ENCODE measurements around the gene ERP29. TPM values are rescaled to one million over a fixed set of nuclear protein-coding genes. Genes with fewer than 3 reads are reported as not detected.
"Not testable (repeated sequence)": the region's sequence is repeated elsewhere in the genome, so short reads cannot be mapped to it uniquely, and the experiment has no call there.

Gene ERP29
- polyA plus RNA-seq, 1 donor from 2014 or later = 159 TPM

DNA sequence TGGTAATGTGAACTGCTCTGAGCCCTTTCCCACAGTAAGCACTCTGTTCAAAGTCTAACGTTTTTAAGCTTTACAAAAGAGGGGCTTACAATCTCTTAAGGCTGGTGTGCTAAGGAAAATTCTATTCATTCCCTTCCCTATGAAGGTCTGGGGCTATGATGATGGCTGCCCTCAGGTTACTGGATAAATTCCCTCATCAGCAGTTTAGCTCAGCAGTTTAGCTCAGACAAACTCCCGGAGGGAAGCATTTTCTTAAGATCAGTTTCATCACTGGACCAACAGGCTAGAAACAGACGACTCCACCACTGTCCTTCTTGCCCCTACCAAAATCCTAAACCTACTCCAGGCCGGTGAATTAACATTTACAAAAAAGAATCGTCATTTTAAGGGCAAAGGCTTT, 19.1 kb downstream of the ERP29 start:
- peaks cover 4% of the 10 kb centered on the region for H3K36me3 ChIP-seq (ENCODE audit: insufficient read depth, low read length)
- no peak overlapping the region for H3K4me2 ChIP-seq (ENCODE audit: low read length)
- H3F3A ChIP-seq (ENCODE audit: insufficient read depth, low read length, poor library complexity, severe bottlenecking) = no peaks in the 10 kb centered on the region
- no peaks in the 10 kb centered on the region for H4K20me1 ChIP-seq (ENCODE audit: insufficient read depth)
- no peaks in the 10 kb centered on the region for H3K9me3 ChIP-seq (ENCODE audit: low read length)
- H3K9ac ChIP-seq (ENCODE audit: low read length) = no peak overlapping the region
- H3K9me2 ChIP-seq (ENCODE audit: insufficient read depth, low read length) = no peaks in the 10 kb centered on the region
- H3K79me2 ChIP-seq (replicated peaks; ENCODE audit: insufficient read depth, low read length) = no peaks in the 10 kb centered on the region
- H3K4me3 ChIP-seq (ENCODE audit: low read length) = no peak overlapping the region
- H3K27me3 ChIP-seq (ENCODE audit: insufficient read depth, low read depth, low read length) = no peaks in the 10 kb centered on the region
- TF ChIP-seq EP300 (conservative IDR thresholded peaks at IDR 0.05; ENCODE audit: poor library complexity, severe bottlenecking) (no peak), TAF1 (IDR thresholded peaks at IDR 0.05; ENCODE audit: low read depth) (no peak), POLR2AphosphoS5 (IDR thresholded peaks at IDR 0.05) (no peak), CTCF (IDR thresholded peaks at IDR 0.05; ENCODE audit: poor library complexity, severe bottlenecking) (no peak), EZH2 (IDR thresholded peaks at IDR 0.05; ENCODE audit: borderline replicate concordance, insufficient read depth, low read length, poor library complexity, severe bottlenecking) (no peak), MXI1 (conservative IDR thresholded peaks at IDR 0.05; ENCODE audit: poor library complexity, severe bottlenecking) (no peak), RAD21 (conservative IDR thresholded peaks at IDR 0.05) (no peak), SMC3 (conservative IDR thresholded peaks at IDR 0.05; ENCODE audit: poor library complexity) (no peak)
- TF ChIP-seq, protein P1, sequence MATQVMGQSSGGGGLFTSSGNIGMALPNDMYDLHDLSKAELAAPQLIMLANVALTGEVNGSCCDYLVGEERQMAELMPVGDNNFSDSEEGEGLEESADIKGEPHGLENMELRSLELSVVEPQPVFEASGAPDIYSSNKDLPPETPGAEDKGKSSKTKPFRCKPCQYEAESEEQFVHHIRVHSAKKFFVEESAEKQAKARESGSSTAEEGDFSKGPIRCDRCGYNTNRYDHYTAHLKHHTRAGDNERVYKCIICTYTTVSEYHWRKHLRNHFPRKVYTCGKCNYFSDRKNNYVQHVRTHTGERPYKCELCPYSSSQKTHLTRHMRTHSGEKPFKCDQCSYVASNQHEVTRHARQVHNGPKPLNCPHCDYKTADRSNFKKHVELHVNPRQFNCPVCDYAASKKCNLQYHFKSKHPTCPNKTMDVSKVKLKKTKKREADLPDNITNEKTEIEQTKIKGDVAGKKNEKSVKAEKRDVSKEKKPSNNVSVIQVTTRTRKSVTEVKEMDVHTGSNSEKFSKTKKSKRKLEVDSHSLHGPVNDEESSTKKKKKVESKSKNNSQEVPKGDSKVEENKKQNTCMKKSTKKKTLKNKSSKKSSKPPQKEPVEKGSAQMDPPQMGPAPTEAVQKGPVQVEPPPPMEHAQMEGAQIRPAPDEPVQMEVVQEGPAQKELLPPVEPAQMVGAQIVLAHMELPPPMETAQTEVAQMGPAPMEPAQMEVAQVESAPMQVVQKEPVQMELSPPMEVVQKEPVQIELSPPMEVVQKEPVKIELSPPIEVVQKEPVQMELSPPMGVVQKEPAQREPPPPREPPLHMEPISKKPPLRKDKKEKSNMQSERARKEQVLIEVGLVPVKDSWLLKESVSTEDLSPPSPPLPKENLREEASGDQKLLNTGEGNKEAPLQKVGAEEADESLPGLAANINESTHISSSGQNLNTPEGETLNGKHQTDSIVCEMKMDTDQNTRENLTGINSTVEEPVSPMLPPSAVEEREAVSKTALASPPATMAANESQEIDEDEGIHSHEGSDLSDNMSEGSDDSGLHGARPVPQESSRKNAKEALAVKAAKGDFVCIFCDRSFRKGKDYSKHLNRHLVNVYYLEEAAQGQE (IDR thresholded peaks at IDR 0.05; ENCODE audit: borderline replicate concordance) = no peak
- H2AFZ ChIP-seq (ENCODE audit: low read depth, low read length) = no peak overlapping the region
- no peak overlapping the region for H3K27ac ChIP-seq (ENCODE audit: low read length)

- Histone ChIP-seq H3K9ac (ENCODE audit: low read length) (no peak overlapping the region), H3K9me2 (ENCODE audit: insufficient read depth, low read length) (no peaks in the 10 kb centered on the region), H3F3A (ENCODE audit: insufficient read depth, low read length, poor library complexity, severe bottlenecking) (no peaks in the 10 kb centered on the region), H4K20me1 (ENCODE audit: insufficient read depth) (no peaks in the 10 kb centered on the region), H3K4me3 (ENCODE audit: low read length) (no peak overlapping the region), H3K9me3 (ENCODE audit: low read length) (no peaks in the 10 kb centered on the region), H2AFZ (ENCODE audit: low read depth, low read length) (no peak overlapping the region), H3K27ac (ENCODE audit: low read length) (no peak overlapping the region), H3K36me3 (ENCODE audit: insufficient read depth, low read length) (peaks cover 4% of the 10 kb centered on the region), H3K4me2 (ENCODE audit: low read length) (no peak overlapping the region), H3K79me2 (replicated peaks; ENCODE audit: insufficient read depth, low read length) (no peaks in the 10 kb centered on the region), H3K27me3 (ENCODE audit: insufficient read depth, low read depth, low read length) (no peaks in the 10 kb centered on the region)
- no peak for TF ChIP-seq MXI1 (conservative IDR thresholded peaks at IDR 0.05; ENCODE audit: poor library complexity, severe bottlenecking)
- no peak for TF ChIP-seq RAD21 (conservative IDR thresholded peaks at IDR 0.05)
- no peak for TF ChIP-seq EZH2 (IDR thresholded peaks at IDR 0.05; ENCODE audit: borderline replicate concordance, insufficient read depth, low read length, poor library complexity, severe bottlenecking)
- TF ChIP-seq SMC3 (conservative IDR thresholded peaks at IDR 0.05; ENCODE audit: poor library complexity) = no peak
- no peak for TF ChIP-seq TAF1 (IDR thresholded peaks at IDR 0.05; ENCODE audit: low read depth)
Observed at GRCh38 chr12:112035219-112035785, 22.1 kb downstream of the ERP29 start.

GRCh38 chr12:112036614-112037013, 23.4 kb downstream of the ERP29 start:
- H3F3A ChIP-seq (ENCODE audit: insufficient read depth, low read length, poor library complexity, severe bottlenecking); H3K36me3 ChIP-seq (ENCODE audit: insufficient read depth, low read length); H3K27ac ChIP-seq (ENCODE audit: low read length); H3K9me3 ChIP-seq (ENCODE audit: low read length); H4K20me1 ChIP-seq (ENCODE audit: insufficient read depth); H2AFZ ChIP-seq (ENCODE audit: low read depth, low read length); H3K79me2 ChIP-seq (replicated peaks; ENCODE audit: insufficient read depth, low read length); H3K27me3 ChIP-seq (ENCODE audit: insufficient read depth, low read depth, low read length); H3K4me3 ChIP-seq (ENCODE audit: low read length); H3K9me2 ChIP-seq (ENCODE audit: insufficient read depth, low read length); H3K4me2 ChIP-seq (ENCODE audit: low read length); H3K9ac ChIP-seq (ENCODE audit: low read length): not testable (repeated sequence)

Data from neural cell (in vitro differentiated cells).